ENCODE results near the gene SH3PXD2A. TPM values are rescaled to one million over a fixed set of nuclear protein-coding genes. Genes with fewer than 3 reads are reported as not detected.

Gene SH3PXD2A
- total RNA-seq, 4 donors from 2014 or later = 26.5 to 56.9 (median 33.3) TPM

- Histone ChIP-seq H3K4me3 (no peak overlapping the region), H3K27ac (peak overlapping the region in 2 of 4 donors; percentile 2 to 7), H3K9me3 (no peaks in the 10 kb centered on the region), H3K27me3 (no peaks in the 10 kb centered on the region), H3K36me3 (no peaks in the 10 kb centered on the region), H3K4me1 (peaks cover 7 to 27% (median 18%) of the 10 kb centered on the region in 4 donors)
- WGBS, 2 donors (ENCODE audit: low coverage in 1 of 2) = 74 to 93% methylated on average over 3 to 7 of the region's 7 CpGs
- DNase-seq = no peak
- intact Hi-C loops (cut with DNase I; ENCODE audit: low total_unique reads) = no loop called here
- no peak for TF ChIP-seq POLR2A (IDR thresholded peaks at IDR 0.05)
- TF ChIP-seq EP300 (IDR thresholded peaks at IDR 0.05; ENCODE audit: low read depth) = no peak
- no peak for TF ChIP-seq CTCF (IDR thresholded peaks at IDR 0.05)
- no peak for TF ChIP-seq POLR2AphosphoS5 (IDR thresholded peaks at IDR 0.05)
- in situ Hi-C loops (cut with MboI; ENCODE audit: low pct_ligation_motif_present in 1 of 4, low pct_unique_long_range_greater_than_20kb in 1 of 4, low sequenced_read_pairs in 3 of 4) = no loop called here
These were observed 183.0 kb downstream of the SH3PXD2A start for GRCh38 chr10:103672345-103672744.

GRCh38 chr10:103671126-103671895 lies 184.1 kb downstream of the SH3PXD2A start:
- H3K4me3 ChIP-seq = no peak overlapping the region
- TF ChIP-seq EP300 (IDR thresholded peaks at IDR 0.05; ENCODE audit: low read depth) = no peak
- no peak for TF ChIP-seq CTCF (IDR thresholded peaks at IDR 0.05)
- TF ChIP-seq POLR2A (IDR thresholded peaks at IDR 0.05) = no peak
- TF ChIP-seq POLR2AphosphoS5 (IDR thresholded peaks at IDR 0.05) = no peak
- no peak for DNase-seq
- H3K36me3 ChIP-seq = no peaks in the 10 kb centered on the region
- H3K4me1 ChIP-seq = peaks cover 2 to 25% (median 15%) of the 10 kb centered on the region in 4 donors
- in situ Hi-C loops (cut with MboI; ENCODE audit: low pct_ligation_motif_present in 1 of 4, low pct_unique_long_range_greater_than_20kb in 1 of 4, low sequenced_read_pairs in 3 of 4) (no loop called here), intact Hi-C loops (cut with DNase I; ENCODE audit: low total_unique reads) (no loop called here)
- WGBS, 2 donors (ENCODE audit: low coverage in 1 of 2) = 75 to 85% methylated on average over 6 to 10 of the region's 10 CpGs
- no peaks in the 10 kb centered on the region for H3K27me3 ChIP-seq
- H3K27ac ChIP-seq = peak overlapping the region in 1 of 4 donors; percentile 33
- H3K9me3 ChIP-seq = no peaks in the 10 kb centered on the region

- Histone ChIP-seq H3K27ac (no peak overlapping the region), H3K4me3 (no peak overlapping the region), H3K36me3 (no peaks in the 10 kb centered on the region), H3K27me3 (no peaks in the 10 kb centered on the region), H3K9me3 (no peaks in the 10 kb centered on the region), H3K4me1 (peaks cover 0 to 22% (median 13%) of the 10 kb centered on the region in 4 donors)
- WGBS, 2 donors (ENCODE audit: low coverage in 1 of 2) = 97% methylated on average over 2 of the region's 2 CpGs; no CpG with 5 or more reads in 1 of the 2 donors
- in situ Hi-C loops (cut with MboI; ENCODE audit: low pct_ligation_motif_present in 1 of 4, low pct_unique_long_range_greater_than_20kb in 1 of 4, low sequenced_read_pairs in 3 of 4) (no loop called here), intact Hi-C loops (cut with DNase I; ENCODE audit: low total_unique reads) (no loop called here)
- no peak for TF ChIP-seq POLR2AphosphoS5 (IDR thresholded peaks at IDR 0.05)
- DNase-seq = no peak
These were observed 185.4 kb downstream of the SH3PXD2A start for GRCh38 chr10:103669944-103670343.

- TF ChIP-seq CTCF (IDR thresholded peaks at IDR 0.05) (no peak), POLR2A (IDR thresholded peaks at IDR 0.05) (no peak), EP300 (IDR thresholded peaks at IDR 0.05; ENCODE audit: low read depth) (no peak), POLR2AphosphoS5 (IDR thresholded peaks at IDR 0.05) (no peak)
- no peak for DNase-seq
- no peak overlapping the region for H3K4me3 ChIP-seq
- no peaks in the 10 kb centered on the region for H3K36me3 ChIP-seq
- peaks cover 0 to 22% (median 13%) of the 10 kb centered on the region in 4 donors for H3K4me1 ChIP-seq
- intact Hi-C loops (cut with DNase I; ENCODE audit: low total_unique reads) = no loop called here
- H3K9me3 ChIP-seq = no peaks in the 10 kb centered on the region
- H3K27ac ChIP-seq = peak overlapping the region; percentile 44 to 69 (median 66)
- in situ Hi-C loops (cut with MboI; ENCODE audit: low pct_ligation_motif_present in 1 of 4, low pct_unique_long_range_greater_than_20kb in 1 of 4, low sequenced_read_pairs in 3 of 4) = no loop called here
- 78 to 100% methylated on average over 1 to 6 of the region's 6 CpGs for WGBS, 2 donors (ENCODE audit: low coverage in 1 of 2)
- H3K27me3 ChIP-seq = no peaks in the 10 kb centered on the region
These were observed 186.0 kb downstream of the SH3PXD2A start for GRCh38 chr10:103669243-103669929.
